ENCODE data around the gene EFCAB7. TPM values are rescaled to one million over a fixed set of nuclear protein-coding genes. Genes with fewer than 3 reads are reported as not detected.

The EFCAB7 gene
- total and polyA plus RNA-seq, 2 of the 8 experiments (the other 6 are each of a cell fraction or from before 2014, with no cell fraction given) = 1.1 to 3.1 TPM

GRCh38 chr1:63603810-63604209 lies 80.5 kb downstream of the EFCAB7 start:
- FAIRE-seq = no peak

More at GRCh38 chr1:63603810-63604209, 80.5 kb downstream of the EFCAB7 start:
- no peak overlapping the region for H2AK5ac ChIP-seq (ENCODE audit: low read depth, low read length)
- no peak overlapping the region for H2BK120ac ChIP-seq (replicated peaks; ENCODE audit: low read depth, low read length)
- H3K23ac ChIP-seq (ENCODE audit: insufficient read length) = no peak overlapping the region
- no peak overlapping the region for H2BK20ac ChIP-seq (ENCODE audit: low read length)
- TF ChIP-seq NRF1 (IDR thresholded peaks at IDR 0.05; ENCODE audit: low read depth, low read length) (no peak), POU5F1 (IDR thresholded peaks at IDR 0.05; ENCODE audit: low read depth, low read length) (no peak), SIX5 (IDR thresholded peaks at IDR 0.05; ENCODE audit: low read depth, low read length) (no peak), TAF7 (optimal IDR thresholded peaks at IDR 0.05; ENCODE audit: borderline replicate concordance, low read depth, low read length) (no peak), YY1 (IDR thresholded peaks at IDR 0.05; ENCODE audit: low read depth, low read length) (no peak), PHF8 (conservative IDR thresholded peaks at IDR 0.05; ENCODE audit: low read depth, low read length) (no peak), KDM5A (IDR thresholded peaks at IDR 0.05; ENCODE audit: low read length) (no peak), SP2 (IDR thresholded peaks at IDR 0.05; ENCODE audit: low read length) (no peak), ASH2L (IDR thresholded peaks at IDR 0.05; ENCODE audit: low read length) (no peak), SIN3A (conservative IDR thresholded peaks at IDR 0.05 in 1 of 2, IDR thresholded peaks at IDR 0.05 in 1 of 2; ENCODE audit: low read depth in 1 of 2, low read length in 2 of 2) (no peak), CBX5 (IDR thresholded peaks at IDR 0.05; ENCODE audit: low read depth, low read length) (no peak)
- no peaks in the 10 kb centered on the region; a peak in 1 of 7 replicates for H3K27me3 ChIP-seq (replicated peaks in 1 of 4; ENCODE audit: control insufficient read depth in 3 of 4, extremely low read depth in 1 of 4, insufficient read depth in 3 of 4, low read length in 3 of 4)
- no peak overlapping the region for H2BK5ac ChIP-seq (ENCODE audit: low read depth, low read length)
- H3K27ac ChIP-seq (ENCODE audit: low read depth, low read length) = no peak overlapping the region
- H3K4ac ChIP-seq (replicated peaks; ENCODE audit: insufficient read length, low read depth, low read length) = no peak overlapping the region
- no peak overlapping the region for H2AFZ ChIP-seq (ENCODE audit: low read length)
- 97% methylated on average over 3 of the region's 3 CpGs; no CpG with 5 or more reads in 1 of the 2 experiments for WGBS, 2 experiments (ENCODE audit: extremely low coverage in 1 of 2, insufficient coverage in 1 of 2, insufficient read length in 1 of 2, insufficient replicate concordance in 2 of 2, low coverage in 1 of 2, low lambda C conversion rate in 2 of 2, missing lambda C conversion rate in 1 of 2)
- H2BK12ac ChIP-seq (ENCODE audit: low read depth, low read length) = no peak overlapping the region
- H4K5ac ChIP-seq (ENCODE audit: insufficient read length, low read depth, low read length) = no peak overlapping the region
- H3K4me1 ChIP-seq (replicated peaks in 1 of 4; ENCODE audit: control insufficient read depth in 3 of 4, insufficient read depth in 4 of 4, low read length in 3 of 4) = peaks cover 0 to 4% (median 0%) of the 10 kb centered on the region in 4 experiments; a peak in 2 of 7 replicates
- no peaks in the 10 kb centered on the region for H3K9me3 ChIP-seq (ENCODE audit: insufficient read depth in 2 of 2, low read depth in 1 of 2, low read length in 1 of 2)
- H4K91ac ChIP-seq (replicated peaks; ENCODE audit: insufficient read length, low read length) = no peak overlapping the region
- no peak overlapping the region for H2BK15ac ChIP-seq (ENCODE audit: low read length)
- no peak overlapping the region for H3K4me3 ChIP-seq (ENCODE audit: extremely low read depth in 1 of 4, insufficient read depth in 2 of 4, low read depth in 3 of 4, low read length in 4 of 4)
- ChIA-PET CTCF (ENCODE audit: partially characterized antibody) (interaction anchor here (1.8 kb wide), 1 partner anchor 28 kb away, joined by 9 read pairs; no protein-coding TSS in a partner anchor), POLR2A (ENCODE audit: partially characterized antibody) (no interaction called here)
- no peak overlapping the region for H3K56ac ChIP-seq (replicated peaks; ENCODE audit: insufficient read length, low read depth, low read length)
- no peak for DNase-seq (ENCODE audit: low read depth in 1 of 2, low spot score in 2 of 2)
- no peak overlapping the region for H3K18ac ChIP-seq (ENCODE audit: extremely low read depth, low read length)
- H3K9ac ChIP-seq (replicated peaks in 1 of 4; ENCODE audit: extremely low read depth in 1 of 4, low read depth in 3 of 4, low read length in 3 of 4) = no peak overlapping the region
- no peak overlapping the region for H4K8ac ChIP-seq (ENCODE audit: extremely low read depth, insufficient read depth, low read length)
- H3K23me2 ChIP-seq (ENCODE audit: low read depth, low read length) = no peaks in the 10 kb centered on the region
- no peaks in the 10 kb centered on the region for H3K36me3 ChIP-seq (ENCODE audit: control insufficient read depth in 2 of 4, insufficient read depth in 4 of 4, low read length in 3 of 4)
- no peaks in the 10 kb centered on the region for H3K79me2 ChIP-seq (ENCODE audit: control insufficient read depth in 1 of 2, insufficient read depth in 2 of 2, low read length in 2 of 2)
- peaks cover 0 to 9% of the 10 kb centered on the region in 2 experiments for H4K20me1 ChIP-seq (replicated peaks in 1 of 2; ENCODE audit: control insufficient read depth in 1 of 2, insufficient read depth in 2 of 2, low read length in 2 of 2)
- 0 out of 2 replicates have a peak, but pooled peaks cover 3% of the 10 kb centered on the region for H3K79me1 ChIP-seq (ENCODE audit: low read depth, low read length)
- H3K4me2 ChIP-seq (ENCODE audit: insufficient read depth in 1 of 2, low read depth in 2 of 2, low read length in 2 of 2) = no peak overlapping the region
- H3K14ac ChIP-seq (ENCODE audit: insufficient read length) = no peak overlapping the region

Measured in H1 (cell line).